Measurements from ENCODE around the gene FBXO27.
"Not testable (repeated sequence)": the region's sequence is repeated elsewhere in the genome, so short reads cannot be mapped to it uniquely, and the experiment has no call there.

Gene FBXO27

GRCh38 chr19:39038098-39038497 is 5.7 kb upstream of the FBXO27 start:
- DNase-seq (ENCODE audit: low read depth), result no peak

DNA sequence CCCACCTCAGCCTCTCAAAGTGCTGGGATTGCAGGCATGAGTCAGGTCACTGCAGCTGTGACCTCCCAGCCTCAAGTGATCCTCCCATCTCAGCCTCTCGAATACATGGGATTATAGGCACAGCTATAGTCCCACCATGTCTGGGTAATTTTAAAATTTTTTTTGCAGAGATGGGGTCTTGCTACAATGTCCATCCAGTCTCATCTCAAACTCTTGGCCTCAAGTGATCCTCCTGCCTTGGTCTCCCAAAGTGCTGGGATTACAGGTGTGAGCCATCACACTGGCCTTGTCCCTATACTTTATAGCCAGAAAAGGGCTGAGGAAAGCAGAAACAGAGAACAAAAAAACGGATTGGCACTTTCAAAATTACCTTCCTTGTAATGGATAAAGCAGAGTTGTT is 4.8 kb upstream of the FBXO27 start:
- no peak for DNase-seq (ENCODE audit: low read depth)

- DNase-seq (ENCODE audit: low read depth), result no peak
These were observed 4.2 kb upstream of the FBXO27 start for GRCh38 chr19:39036581-39036980.

GRCh38 chr19:39031368-39032062 is 834 bp downstream of the FBXO27 start:
- no peak for DNase-seq (ENCODE audit: low read depth)

DNA sequence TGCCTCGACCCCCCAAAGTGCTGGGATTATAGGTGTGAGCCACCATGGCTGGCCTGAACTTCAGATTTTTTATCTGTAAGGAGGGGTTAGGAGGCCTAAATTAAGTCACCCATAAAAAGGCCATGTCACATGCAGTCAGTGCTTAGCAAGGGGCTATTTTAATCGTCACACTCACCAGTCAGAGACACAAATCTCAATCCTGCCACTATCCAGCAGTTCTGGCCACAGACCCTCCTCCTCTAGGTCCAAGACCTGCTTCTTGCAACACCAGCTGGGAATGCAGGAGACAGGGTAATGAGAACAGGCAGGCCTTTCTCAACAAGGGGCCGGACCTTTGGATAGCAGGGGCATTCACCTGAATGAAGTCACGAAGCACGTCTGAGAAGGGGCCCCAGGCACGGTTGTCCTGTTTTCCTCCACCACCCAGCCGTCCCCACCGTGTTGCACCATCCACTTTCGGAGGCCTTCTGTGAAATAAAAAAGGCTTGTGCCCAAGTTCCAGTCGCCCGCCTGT is 1.4 kb downstream of the FBXO27 start:
- DNase-seq (ENCODE audit: low read depth), result no peak

GRCh38 chr19:39024875-39025641 is 7.3 kb downstream of the FBXO27 start:
- DNase-seq (ENCODE audit: low read depth), result no peak

GRCh38 chr19:39021063-39021462 is 11.3 kb downstream of the FBXO27 start:
- no peak for DNase-seq (ENCODE audit: low read depth)

DNA sequence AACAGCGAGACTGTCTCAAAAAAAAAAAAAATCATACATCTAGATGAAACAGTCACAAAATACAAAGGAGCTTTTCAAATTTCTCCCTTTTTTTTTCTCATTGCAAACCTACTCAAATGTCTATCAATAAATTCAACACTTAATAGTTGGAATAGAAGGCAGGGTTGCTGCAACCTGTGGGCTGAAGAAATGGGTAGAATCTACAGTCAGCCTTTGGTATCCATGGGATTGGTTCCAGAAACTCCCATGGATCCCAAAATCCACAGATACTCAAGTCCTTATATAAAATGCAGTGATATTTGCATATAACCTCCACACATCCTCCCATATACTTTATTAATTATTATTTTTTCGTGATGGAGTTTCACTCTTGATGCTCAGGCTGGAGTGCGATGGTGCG is 14.7 kb downstream of the FBXO27 start:
- DNase-seq (ENCODE audit: low read depth), result no peak

DNA sequence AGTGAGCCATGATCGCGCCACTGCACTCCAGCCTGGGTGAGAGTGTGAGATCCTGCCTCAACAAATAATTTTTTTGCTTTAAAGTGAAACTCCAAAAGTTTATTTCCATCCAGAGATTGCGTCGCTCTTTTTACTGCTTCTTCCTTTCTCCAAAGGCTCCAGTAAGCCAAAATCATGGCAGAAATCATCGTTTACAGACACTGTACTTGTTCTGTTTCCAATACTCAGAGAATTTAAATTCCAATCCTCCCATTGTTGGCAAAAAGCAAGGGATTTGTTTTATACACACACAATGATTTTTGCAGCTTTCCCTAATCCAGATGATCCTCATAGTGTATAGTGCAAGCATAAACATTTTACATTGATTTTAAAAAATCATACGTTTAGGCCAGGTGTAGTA is 15.3 kb downstream of the FBXO27 start:
- DNase-seq (ENCODE audit: low read depth), result no peak

DNA sequence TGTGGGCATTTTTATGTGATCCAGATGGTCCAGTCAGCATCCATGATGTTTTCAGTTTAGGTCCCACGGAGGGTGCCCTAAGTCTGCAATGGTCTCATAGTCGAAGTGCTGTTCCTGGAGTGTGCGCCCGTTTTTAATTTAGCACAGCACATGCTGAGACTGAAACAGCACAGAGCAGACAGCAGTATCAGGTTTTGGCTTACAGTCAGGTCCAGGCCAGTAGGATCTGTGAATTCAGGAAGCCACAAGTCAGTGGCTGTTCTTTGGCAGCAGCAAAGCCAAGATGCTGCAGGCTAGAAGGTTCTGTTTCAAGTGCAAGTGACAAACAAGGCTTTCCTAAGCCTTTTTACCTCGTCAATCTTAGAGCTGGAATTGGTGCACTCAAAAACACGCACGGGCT is 18.3 kb downstream of the FBXO27 start:
- DNase-seq (ENCODE audit: low read depth), result no peak

DNA sequence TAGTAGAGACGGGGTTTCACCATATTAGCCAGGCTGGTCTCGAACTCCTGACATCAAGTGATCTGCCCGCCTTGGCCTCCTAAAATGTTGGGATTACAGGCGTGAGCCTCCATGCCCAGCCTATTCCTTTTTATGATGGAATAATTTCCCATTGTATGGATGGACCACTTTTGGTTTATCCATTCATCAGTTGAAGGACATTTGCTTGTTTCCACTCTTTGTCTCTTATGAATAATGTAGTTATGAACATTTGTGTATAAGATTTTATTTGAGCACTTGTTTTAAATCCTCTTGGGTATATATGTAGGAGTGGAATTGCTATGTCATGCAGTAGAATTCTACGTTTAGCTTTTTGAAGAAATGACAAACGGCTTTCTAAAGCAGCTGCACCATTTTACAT is 23.3 kb downstream of the FBXO27 start:
- DNase-seq (ENCODE audit: low read depth), result no peak

DNA sequence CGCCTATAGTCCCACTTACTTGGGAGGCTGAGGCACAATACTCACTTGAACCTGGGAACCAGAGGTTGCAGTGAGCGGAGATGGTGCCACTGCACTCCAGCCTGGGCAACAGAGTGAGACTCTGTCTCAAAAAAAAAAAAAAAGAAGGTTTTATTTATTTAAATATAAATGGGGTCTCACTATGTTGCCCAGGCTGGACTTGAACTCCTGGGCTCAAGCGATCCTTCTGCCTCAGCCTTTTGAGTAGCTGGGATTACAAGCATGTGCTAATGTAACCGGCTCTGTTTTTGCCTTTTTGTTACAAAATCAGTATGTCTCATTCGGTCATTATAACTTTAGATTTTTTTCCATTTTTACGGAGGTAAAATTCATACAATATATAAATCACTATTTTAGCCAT is 24.2 kb downstream of the FBXO27 start:
- DNase-seq (ENCODE audit: low read depth), result no peak

DNA sequence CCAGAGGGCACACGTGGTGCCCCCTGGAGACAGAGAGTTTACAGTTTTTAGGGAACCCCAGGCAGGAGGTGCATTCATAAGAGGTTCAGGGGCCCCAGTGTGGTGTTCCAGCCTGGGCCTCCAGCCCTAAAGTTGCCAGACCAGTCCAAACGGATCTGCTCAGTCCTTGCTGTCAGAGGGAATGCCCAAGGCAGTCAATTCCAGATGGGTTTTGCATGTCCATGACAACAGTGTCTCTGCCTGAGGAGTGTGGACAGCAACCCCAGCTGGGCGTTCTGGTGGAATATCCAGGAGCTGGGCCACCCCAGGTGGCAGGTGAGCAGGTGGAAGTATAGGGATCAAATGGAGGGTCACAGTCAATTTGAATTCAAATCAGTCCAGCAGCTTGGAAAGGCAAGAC is 25.3 kb downstream of the FBXO27 start:
- no peak for DNase-seq (ENCODE audit: low read depth)

DNA sequence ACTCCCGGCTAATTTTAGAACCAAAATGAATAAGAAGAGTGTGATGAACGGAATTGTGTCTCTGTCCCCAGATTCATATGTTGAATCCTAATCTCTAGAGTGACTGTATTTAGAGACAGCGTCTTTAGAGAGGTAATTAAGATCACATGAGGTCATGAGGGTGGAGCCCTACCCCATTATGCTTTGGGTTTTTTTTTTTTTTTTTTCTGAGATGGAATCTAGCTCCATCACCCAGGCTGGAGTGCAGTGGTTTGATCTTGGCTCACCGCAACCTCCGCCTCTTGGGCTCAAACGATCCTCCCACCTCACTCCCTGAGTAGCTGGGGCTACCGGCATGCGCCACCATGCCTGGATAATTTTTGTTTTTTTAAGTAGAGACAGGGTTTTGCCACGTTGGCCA is 27.9 kb downstream of the FBXO27 start:
- no peak for DNase-seq (ENCODE audit: low read depth)

DNA sequence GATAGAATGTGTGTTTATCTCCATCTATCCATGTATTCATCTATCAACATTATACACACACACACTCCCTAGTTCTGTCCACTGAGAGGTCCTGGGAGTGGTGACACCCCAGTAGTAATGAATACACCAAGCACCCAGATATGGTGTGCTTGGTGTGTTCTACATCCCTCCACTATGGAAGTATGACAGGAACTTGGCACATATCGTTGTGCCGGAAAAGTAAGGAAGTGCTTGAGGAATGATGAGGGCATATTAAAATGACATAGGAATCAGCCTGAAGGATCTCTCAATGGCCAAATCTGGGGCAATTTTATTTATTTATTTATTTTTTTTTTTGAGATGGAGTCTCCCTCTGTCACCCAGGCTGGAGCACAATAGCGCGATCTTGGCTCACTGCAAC is 28.6 kb downstream of the FBXO27 start:
- no peak for DNase-seq (ENCODE audit: low read depth)

DNA sequence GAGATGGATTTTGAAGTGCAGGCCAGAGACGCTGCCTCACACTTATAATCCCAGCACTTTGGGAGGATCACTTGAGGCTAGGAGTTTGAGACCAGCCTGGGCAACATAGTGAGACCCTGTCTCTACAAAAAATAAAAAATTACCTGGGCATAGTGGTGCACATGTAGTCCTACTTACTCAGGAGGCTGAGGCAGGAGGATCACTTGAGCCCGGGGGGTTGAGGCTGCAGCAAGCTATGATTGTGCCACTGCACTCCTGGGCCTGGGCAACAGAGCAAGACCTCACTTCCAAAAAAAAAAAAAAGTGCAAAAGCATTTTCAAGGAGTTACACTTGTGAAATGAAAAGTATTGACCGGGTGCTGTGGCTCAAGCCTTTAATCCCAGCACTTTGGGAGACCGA is 29.2 kb downstream of the FBXO27 start:
- no peak for DNase-seq (ENCODE audit: low read depth)

GRCh38 chr19:39001041-39001440 is 31.3 kb downstream of the FBXO27 start:
- no peak for DNase-seq (ENCODE audit: low read depth)

- DNase-seq (ENCODE audit: low read depth), result not testable (repeated sequence)
These were observed 34.8 kb downstream of the FBXO27 start for GRCh38 chr19:38997576-38997975.

GRCh38 chr19:38993271-38993670 is 39.1 kb downstream of the FBXO27 start:
- DNase-seq (ENCODE audit: low read depth), result no peak

GRCh38 chr19:38990949-38991697 is 41.2 kb downstream of the FBXO27 start:
- DNase-seq (ENCODE audit: low read depth), result no peak

- DNase-seq (ENCODE audit: low read depth), result not testable (repeated sequence)
These were observed 42.7 kb downstream of the FBXO27 start for GRCh38 chr19:38989614-38990013.

- DNase-seq (ENCODE audit: low read depth), result no peak
These were observed 43.2 kb downstream of the FBXO27 start for GRCh38 chr19:38989066-38989605.

DNA sequence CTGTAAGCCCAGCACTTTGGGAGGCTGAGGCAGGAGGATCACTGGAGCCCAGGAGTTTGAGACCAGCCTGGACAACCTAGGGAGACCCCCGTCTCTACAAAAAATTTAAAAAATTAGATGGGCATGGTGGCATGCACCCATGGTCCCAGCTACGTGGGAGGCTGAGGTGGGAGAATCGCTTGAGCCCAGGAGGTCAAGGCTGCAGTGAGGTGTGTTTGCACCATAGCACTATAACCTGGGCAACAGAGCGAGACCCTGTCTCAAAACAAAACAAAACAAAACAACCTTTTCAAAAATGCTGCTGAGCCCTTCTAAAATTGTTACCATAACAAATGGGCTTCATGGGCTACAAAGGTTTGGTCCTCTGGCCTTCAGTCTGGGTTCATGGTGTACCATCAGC is 43.7 kb downstream of the FBXO27 start:
- DNase-seq (ENCODE audit: low read depth), result not testable (repeated sequence)
